Stromal cell of bone marrow (primary cell): ENCODE results near the gene MMAB.

Source experiments
- DNase-seq: peaks from one replicate; pipeline ENCODE4 v3.0.0-alpha.2; 2012; ENCODE audit warnings: low read depth

The MMAB gene

DNA sequence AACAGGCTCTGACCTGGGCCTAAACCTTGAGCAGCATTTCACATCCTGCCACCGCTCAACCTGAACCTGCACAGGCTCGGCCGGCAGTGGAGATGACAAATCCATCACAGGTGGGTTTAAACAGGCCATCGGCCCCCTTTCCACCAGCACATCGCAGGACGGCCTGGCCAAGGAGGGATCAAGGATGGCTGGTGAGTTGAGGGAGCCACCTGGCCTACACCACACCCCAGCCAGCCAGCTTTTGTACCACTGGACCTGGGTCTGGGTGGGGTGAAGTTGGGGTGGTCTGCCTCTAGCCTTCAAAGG lies 14.2 kb downstream of the MMAB start:
- DNase-seq: no peak

DNA sequence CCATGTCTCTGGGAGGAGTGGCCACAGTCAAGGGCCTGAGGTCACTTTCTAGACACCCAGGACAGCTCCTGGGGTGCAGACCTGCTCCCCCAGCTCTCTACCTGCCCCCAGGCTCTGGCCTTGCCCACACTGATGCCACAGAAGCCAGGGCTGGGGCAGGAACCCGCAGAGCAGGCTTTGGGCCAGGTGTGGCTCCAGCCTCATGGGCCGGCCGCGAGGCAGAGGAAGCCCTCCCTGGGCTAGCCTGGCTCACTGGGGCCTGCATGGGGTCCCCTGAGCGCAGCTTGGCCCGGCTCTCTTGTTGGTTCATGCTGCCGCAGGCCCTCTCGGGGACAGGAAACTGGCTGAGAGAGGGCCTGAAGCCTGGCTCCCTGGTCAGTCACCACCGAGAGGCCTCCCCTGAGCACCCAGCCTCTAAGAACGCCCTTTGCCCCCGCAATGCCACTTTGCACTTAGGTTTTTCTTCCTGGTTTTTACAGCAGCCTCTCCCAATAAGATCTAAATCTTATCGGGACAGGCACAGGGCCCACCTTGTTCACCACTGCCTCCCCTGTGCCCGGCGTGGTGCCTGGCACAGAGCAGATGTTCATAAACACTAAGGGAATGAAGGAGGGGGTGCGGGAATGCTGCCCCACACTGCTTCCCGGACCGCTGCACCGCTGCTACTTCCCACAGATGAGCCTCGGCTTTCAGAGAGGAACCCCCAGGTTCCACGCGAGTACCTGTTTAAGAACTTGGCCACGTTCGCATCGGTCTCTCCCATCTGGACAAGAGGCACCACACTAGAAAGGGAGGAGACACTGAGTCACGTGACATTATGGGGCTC lies 14.7 kb downstream of the MMAB start:
- no peak for DNase-seq

DNA sequence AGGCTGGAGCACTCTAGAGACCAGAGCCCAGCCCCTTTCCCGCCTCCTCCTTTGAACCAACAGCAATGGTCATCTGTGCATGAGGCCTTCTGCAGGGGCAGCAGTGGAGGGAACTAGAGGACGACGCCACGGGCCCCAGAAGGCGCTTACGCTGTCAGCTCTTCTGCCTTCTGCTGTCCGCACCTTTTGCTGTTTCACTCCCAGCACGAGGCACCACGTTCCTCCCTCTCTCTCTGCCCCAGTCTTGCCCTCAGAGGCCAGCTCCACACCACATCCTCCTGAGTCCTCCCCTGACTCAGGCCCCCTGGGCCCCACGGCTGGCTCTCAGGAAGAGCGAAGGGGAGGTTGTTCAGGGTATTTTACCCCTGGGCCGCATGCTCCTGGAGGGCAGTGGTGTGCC lies 15.5 kb downstream of the MMAB start:
- DNase-seq: no peak

DNA sequence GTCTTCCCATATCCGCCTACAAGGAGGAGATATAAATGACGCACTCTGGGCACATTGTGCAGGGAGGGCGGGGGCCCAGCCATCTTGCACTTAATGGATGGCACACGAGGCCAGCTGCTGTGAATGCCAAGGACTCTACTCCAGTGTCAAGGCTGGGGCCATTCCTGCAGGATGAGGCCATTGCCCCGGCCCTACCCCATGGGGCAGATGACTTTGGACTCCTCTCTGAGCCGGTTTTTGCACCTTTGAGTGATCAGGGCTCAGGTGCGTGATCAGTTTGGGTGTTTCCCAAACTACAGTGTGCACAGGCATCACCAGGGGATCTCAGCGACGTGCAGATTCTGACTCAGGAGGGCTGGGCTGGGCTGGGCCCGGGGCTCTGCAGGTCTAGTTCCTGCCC lies 16.1 kb downstream of the MMAB start:
- no peak for DNase-seq

DNA sequence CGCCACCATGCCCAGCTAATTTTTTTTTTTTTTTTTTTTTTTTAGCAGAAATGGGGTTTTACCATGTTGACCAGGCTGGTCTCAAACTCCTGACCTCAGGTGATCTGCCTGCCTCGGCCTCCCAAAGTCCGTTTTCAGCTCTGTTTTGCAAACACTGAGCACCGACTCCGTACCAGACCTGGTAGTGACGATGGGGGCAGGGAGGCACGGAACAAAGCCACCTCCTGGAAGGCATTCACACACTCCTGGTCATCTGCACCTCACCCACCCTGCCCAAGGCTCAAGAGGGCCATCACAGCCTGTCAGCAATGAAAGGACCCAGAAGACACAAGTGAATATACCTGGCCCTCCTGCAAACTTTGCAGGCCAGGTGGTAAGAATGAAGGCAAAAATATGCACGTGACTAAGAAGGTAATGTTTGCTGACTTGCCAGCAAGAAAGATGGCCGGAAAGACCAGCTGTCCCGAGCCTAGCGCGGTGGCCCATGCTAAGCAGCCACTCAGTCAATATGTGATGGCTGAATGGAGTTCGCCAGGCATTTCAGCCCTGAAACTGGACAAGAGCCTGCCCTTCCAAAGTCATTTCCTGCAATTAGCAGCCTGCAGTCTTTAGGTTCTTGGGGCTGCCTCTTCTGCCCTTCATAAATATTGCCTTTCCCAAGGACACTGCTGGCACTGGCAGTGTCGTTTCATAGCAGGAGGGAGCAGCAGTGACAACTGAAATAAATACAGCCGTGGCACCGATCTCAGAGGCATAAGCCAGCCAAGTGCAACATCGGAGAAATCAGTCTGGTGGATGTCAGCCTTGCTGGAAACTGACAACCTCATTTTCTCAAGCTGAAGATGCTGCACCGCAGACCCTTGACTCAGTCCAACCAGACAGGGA lies 17.6 kb downstream of the MMAB start:
- DNase-seq: no peak

DNA sequence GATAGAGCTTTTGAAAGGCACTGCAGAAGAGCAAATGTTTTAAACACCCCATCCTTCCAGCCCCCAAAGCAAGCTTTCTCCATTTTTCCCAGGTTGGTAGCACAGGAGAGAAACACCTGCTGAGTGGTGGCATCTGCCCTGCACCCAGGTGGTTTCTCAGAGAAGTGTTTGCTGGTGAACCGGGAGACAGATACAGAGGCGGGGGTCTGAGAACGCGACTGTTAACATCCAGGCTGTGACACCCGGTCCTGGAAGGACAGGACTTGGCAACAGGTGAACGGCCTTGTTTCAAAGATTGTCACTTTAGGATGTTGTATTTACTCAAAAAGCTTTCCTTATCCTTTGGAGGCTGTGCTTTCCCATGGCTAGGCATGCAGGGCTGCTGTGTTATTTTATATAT lies 18.5 kb downstream of the MMAB start:
- DNase-seq: no peak

DNA sequence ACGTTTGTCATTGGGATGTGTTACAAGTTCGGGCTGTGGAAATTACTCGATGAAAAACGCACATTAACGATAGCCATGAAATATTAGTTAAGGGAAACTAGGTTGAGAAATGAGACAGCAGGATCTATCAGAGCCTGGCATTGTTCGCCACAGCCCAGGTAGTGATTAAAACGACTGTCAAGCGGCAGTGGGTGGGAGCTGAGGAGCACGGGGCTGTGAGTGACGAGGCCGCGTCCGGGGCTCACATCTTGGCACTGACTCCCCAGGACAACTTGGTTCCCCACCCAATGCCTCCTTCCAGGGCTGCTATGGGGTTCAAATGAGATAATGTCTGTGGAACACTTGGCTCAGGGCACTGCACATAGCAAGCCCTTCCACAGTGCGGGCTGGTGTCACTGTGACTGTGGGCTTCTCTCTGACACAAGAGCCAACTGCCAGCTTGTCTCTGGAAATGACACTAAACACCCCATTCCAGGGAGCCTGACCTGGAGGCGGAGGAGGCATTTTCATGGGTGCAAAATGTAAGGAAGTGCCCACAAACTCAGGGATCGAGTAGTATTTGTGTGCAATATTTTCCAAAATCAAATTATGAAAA lies 19.3 kb downstream of the MMAB start:
- no peak for DNase-seq

DNA sequence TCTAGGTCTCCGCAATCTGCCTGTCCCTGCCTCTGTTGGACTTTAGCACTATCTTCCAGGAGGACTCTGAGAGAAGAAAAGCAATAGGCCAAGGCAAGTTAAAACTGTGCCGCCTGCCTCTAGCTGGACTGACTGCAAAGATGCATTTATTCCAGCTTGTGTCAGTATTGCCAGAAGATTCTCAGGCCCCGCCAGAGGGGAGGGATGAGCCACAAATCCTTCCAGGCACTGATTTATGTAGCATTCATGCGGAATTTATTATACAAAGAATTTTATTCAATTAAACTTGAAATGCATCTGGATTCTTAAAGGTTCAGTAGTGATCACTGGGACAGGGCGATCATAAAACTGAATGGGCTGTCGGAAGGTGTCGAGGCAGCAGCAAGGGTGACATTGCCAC lies 19.8 kb downstream of the MMAB start:
- no peak for DNase-seq

DNA sequence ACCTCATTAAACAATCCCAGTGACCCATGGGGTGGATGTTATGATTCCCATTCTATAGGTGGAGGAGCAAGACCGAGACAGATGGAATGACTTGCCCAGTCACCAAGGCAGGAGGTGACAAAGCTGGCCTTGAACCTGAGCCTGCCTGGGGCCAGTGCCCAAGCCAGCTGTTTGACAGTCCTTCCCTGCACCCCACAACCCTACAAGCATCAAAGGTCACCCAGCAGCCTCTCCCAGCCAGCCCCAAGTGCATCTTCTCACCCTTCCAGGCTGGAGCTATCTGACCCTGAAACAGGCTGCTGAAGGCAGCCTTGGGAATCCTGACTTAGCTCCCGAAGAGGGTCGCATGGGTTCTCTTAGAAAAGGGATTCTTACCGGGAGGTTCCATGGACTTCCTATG lies 20.3 kb downstream of the MMAB start:
- no peak for DNase-seq

DNA sequence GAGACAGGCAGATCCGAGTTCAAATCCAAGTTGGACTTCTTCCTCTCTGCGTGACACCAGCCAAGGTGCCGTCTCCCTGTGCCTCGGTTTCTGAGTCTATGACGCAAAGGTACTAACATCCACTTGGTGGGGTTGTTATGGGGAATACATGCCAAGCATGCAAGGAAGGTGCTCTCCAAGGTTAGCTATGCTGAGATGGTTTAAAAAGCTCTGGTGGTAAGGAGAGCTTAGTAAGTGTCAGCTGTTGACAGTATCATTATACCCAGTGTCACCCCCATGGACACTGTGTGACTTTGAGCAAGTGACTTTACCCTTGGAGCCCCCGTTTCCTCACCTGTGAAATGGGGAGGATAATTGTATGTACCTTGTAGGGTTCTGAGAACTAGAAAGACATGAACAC lies 22.2 kb downstream of the MMAB start:
- DNase-seq: no peak

DNA sequence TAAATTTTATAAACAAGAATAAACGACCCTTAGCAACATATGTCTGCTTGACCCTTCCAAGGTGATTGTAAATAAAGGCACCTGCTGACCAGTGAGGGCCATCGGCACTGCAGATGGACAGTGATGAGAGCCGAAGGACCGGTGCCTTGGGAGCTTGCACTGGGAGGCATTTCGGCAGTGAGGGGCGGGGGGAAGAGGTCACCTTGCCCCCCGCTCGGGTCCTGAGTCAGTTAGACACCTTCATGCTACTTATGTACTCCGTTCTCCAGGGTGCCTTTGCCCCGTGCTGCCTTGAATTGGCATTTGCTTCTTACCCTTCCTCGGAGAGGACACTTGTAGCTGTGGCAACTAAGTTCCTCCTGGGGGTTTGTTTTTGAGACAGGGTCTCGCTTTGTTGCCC lies 23.0 kb downstream of the MMAB start:
- no peak for DNase-seq

DNA sequence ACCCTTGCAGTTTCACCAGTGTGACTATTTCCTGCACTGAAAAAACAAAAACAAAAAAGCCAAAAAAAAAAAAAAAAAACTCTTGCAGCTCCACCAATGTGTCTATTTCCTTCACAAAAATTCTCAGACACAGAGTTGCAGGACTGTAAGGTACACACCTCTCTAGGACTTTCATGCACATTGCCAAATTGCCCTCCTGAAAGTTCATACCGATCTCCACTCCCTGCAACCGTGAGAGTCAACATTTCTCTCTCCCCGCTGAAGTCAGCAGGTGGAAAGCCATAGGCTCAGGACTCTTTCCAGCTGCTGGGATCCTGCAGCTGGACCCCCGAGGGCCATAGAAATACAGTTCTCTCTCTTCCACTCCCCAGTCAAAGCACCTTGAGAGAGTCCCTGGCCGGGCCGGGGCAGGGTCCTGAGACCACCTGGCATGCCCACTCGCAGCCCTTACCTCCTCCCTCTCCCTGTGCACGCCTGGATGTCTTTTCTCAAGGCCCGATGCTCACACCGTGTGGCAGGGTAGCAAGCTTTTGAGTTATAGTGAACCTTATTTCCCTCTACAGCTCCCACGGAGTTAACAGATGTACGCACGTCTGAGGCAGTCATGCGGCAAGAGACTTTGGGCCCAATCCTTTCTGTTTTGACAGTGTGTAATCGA lies 23.6 kb downstream of the MMAB start:
- no peak for DNase-seq

DNA sequence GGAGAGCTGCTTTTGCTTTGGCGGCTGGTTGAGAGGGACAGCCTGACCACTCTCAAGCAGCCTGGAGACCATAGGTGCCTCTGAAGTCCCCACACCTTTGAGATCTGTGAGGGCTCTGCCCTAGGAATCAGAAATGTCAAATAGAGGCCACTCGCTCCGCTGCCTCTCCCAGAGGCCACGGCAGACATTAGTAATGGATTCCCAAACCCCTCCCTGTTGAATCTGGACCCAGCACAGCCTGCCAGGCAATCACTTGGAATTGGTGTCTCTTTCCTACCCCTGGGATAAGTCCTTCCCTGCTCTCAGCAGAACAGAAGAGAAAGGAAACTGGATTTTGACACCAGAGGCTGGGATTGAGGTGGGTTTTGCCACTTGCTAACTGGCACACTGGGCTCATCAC lies 25.0 kb downstream of the MMAB start:
- no peak for DNase-seq

DNA sequence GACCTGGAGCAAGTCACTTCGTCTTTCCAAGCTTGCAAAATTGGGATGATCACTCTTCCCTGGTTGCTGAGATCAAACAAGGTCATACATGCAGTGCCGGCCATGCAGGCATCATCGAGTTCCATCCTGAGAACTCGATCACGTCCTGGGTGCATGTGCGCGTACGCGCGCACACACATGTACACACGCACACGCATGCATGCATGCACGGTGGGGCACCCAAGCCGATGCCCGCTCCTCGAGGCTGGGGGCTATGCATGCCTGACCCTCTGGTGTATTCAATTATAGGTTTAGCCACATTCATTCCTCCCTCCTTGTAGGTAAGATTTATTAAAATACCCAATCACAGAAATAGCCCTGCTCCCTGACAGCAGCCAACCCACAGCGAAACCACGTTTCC lies 26.0 kb downstream of the MMAB start:
- no peak for DNase-seq

DNA sequence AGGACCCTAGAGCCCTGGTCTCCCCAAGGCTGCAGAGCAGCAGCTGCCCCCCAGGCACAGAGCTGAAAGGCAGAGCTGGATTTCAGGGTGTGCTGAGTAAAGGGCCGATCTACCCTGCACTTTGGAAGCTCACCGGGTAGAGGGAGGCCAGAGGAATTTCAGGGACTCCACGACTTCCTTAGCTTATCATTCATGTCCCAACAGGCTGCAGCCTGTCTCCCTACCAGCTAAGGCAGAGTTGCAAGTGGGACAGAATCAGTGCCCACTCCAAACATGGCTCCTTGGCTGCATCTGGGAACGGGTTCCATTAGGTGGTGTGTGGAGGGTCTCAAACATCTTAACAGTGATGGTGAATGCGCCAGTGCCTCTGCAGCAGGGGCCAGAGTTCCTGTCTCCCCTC lies 27.5 kb downstream of the MMAB start:
- DNase-seq: no peak

DNA sequence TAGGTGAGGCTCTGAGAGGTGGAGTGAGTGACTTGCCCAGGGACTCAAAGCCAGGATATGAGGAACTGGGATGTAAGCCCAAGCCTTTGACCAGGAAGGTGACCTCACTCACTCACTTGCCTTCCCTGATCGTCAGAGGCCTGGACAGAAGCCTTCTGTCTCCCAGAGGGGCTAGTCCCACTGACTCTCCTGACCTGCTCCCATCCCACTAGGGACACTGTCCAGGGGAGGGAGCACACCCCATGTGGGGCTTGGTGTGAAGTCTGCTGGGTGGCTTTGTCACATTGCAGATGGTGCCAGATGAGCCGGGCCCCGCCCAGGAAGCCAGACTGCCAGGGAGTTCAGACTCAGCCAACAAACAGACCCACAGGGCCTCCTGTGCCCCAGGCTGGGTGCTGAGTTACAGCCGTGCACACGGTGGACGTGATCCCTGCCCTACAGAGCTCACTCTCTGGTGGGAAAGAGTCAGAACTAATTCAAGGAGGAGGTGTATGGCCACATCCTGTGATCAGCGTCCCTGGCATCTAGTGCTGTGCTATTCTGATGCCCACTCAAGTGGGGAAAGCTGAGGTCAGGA lies 28.3 kb downstream of the MMAB start:
- DNase-seq: peak; percentile 16

DNA sequence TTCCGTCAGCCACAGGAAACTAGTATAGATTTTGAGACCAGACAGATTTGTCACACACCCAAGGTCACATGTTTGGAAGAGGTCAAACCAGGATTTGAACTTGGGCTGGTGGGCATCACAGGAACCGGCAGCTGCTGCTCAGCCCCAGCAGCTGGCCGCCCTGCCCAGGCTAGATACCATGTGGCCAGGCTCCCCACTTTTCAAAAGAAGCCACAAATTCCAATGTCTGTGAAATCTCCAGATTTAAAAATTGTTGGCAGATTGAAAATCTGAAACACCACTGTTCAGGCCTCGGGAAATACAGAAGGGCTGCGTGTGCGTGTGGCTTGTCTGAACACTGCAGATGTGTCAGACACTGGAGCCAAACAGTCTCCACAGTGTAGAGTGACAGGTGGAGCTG lies 30.4 kb downstream of the MMAB start:
- DNase-seq: no peak

DNA sequence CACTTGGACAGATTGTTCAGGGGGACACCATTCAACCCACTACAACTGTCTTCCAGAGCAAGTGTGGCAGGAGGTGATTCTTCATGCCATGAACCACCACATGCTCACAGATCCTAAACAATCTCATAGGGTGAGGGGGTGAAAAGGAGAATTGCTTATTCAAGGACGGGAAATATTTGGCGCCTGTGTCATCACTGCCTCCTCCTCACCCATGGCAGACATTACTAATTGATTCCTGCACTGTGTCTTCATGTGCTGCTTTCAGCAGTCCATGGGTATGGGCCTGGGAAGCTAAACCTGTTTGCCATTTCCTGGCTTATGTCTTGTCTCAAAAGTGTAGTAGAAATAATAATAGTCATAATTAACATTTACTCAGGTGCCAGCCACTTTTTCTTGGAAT lies 31.3 kb downstream of the MMAB start:
- peak; percentile 12 for DNase-seq

DNA sequence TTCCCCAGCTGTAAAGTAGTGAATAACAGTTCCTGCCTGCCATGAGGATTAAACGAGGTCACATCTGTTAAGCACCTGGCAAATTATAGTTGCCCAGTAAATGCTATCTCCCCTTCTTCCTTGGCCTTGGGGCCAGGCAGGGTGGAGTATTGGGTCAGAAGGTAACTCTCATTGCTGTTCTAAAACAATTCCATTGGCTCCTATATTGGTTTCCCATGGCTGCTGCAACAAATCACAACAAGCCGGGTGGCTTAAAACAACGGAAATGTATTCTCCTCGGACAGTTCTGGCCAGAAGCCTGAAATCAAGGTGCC lies 31.9 kb downstream of the MMAB start:
- no peak for DNase-seq

DNA sequence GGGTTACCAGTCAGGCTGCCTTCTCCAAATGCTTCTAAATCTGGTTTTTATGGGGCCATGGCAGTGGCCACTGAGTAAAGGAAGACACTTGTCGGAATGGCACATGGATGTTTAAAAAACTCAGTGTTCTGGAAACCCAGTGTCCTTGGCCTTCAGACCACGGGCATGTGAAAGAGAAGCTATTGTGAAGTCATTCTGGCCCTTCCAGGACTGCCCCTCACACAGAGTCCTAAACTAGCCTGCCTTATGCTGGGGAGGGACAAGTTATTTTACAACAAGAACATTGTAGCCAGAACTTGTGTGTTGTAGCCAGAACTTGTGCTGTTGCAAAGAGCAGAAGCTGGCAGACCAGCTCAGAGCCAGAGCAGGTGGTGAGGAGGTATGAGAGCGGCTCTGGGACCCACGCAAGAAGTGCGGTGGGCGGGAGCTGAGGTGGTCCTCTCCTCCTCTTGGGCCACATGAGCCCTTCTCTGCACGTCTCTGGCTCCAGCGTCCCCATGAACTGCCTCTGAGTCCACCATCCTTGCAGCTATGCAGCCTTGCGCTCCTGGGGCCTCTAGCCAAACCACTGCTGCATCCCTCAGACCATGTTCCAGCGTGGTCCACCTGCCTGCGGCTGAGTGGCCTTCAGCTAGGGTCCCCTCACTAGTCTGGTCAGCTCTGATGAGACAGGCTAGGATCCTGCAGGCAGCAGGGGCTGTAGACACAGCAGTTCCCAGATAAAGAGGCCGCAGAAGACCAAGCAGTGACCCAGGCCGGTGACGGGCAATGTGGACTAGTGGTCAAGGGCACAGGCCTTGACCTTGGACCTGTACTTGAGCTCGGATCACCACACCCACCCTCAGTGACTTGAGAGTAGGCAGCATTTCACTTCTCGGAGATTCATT lies 32.5 kb downstream of the MMAB start:
- no peak for DNase-seq

DNA sequence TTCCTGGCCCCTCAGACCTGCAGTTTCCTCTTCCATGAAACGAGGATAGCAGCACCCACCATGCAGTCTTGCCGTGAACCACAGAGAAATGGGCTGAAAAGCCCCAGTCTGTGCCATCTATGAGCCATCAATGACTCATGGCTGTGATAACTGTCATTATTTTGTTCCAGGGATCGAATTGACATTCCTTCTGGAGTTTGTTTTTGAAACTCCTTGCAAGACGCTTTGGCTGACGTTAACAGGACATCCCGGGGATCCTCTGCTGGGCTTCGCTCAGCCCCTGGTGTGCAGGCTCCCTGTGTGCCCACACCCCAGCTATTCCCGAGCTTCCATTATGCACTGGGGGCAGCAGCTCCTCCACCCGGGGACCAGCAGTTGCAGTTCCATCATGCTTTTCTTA lies 33.8 kb downstream of the MMAB start:
- peak; percentile 12 for DNase-seq
